Karpas-422 (cell line): ENCODE measurements around the gene FAM98C. TPM values are rescaled to one million over a fixed set of nuclear protein-coding genes. Genes with fewer than 3 reads are reported as not detected.
"Not testable (repeated sequence)": the region's sequence is repeated elsewhere in the genome, so short reads cannot be mapped to it uniquely, and the experiment has no call there.

Source experiments
- DNase-seq: peaks from one replicate; pipeline ENCODE4 v3.0.0-alpha.2; 2015
- H2AFZ ChIP-seq: fragments of 200-600 bp; sonication (generic); 2 replicates; pipeline ENCODE4 v1.6.1; 2014; ENCODE audit warnings: antibody characterized with exemption, low read length, mixed read lengths
- H3K27ac ChIP-seq: fragments of 200-600 bp; sonication (generic); 2 replicates; pipeline ENCODE4 v1.5.1; 2014; ENCODE audit warnings: mild to moderate bottlenecking, low read length, moderate library complexity
- H3K27me3 ChIP-seq: fragments of 200-600 bp; sonication (generic); 2 replicates; pipeline ENCODE4 v1.6.1; 2014; ENCODE audit warnings: low read length, mixed read lengths
- H3K36me3 ChIP-seq: fragments of 200-600 bp; sonication (generic); 2 replicates; pipeline ENCODE4 v1.6.1; 2014; ENCODE audit warnings: low read length, mixed read lengths; ENCODE audit not compliant: insufficient read depth
- H3K4me1 ChIP-seq: fragments of 200-600 bp; sonication (generic); 2 replicates; pipeline ENCODE4 v1.6.1; 2014; ENCODE audit warnings: mild to moderate bottlenecking, low read length, mixed read lengths
- H3K4me2 ChIP-seq: fragments of 200-600 bp; sonication (generic); 2 replicates; pipeline ENCODE4 v1.6.1; 2014; ENCODE audit warnings: low read length, low read depth, mild to moderate bottlenecking; ENCODE audit not compliant: poor library complexity, severe bottlenecking
- H3K4me3 ChIP-seq: fragments of 200-600 bp; sonication (generic); 2 replicates; pipeline ENCODE4 v1.5.1; 2014; ENCODE audit warnings: mild to moderate bottlenecking, antibody characterized with exemption, low read length, mixed read lengths
- H3K79me2 ChIP-seq: fragments of 200-600 bp; sonication (generic); 2 replicates; pipeline ENCODE4 v1.6.1; 2014; ENCODE audit warnings: mild to moderate bottlenecking, low read length, mixed read lengths
- H3K9ac ChIP-seq: fragments of 200-600 bp; sonication (generic); 2 replicates; pipeline ENCODE4 v1.6.0; 2014; ENCODE audit warnings: low read length
- H3K9me2 ChIP-seq: fragments of 200-600 bp; sonication (generic), shearing (Covaris generic); replicated peaks from 2 replicates; pipeline ENCODE4 v1.6.0; 2014; ENCODE audit warnings: mild to moderate bottlenecking, low read length, moderate library complexity; ENCODE audit not compliant: insufficient read depth
- H3K9me3 ChIP-seq: fragments of 300-700, 200-600 bp; sonication (generic); 2 replicates; pipeline ENCODE4 v1.6.1; 2014; ENCODE audit warnings: low read length, mixed read lengths
- H4K20me1 ChIP-seq: fragments of 200-600 bp; sonication (generic); 2 replicates; pipeline ENCODE4 v1.6.1; 2014; ENCODE audit warnings: mild to moderate bottlenecking, antibody characterized with exemption, low read length, low read depth; ENCODE audit not compliant: insufficient read depth
- total RNA-seq: library from RNA; depleted of rRNA; stranded (reverse); fragments of >200 nt; shearing (Covaris generic); gene quantifications from 2 replicates; pipeline ENCODE4 v1.2.3, GENCODE V29; 2014; ENCODE audit warnings: low replicate concordance

Gene FAM98C
- total RNA-seq, 1 experiment from 2014 or later, result 21.4 TPM

GRCh38 chr19:38411041-38411712 lies 8.3 kb downstream of the FAM98C start:
- Histone ChIP-seq H3K27ac (no peak overlapping the region), H3K4me3 (no peak overlapping the region), H3K9me2 (no peaks in the 10 kb centered on the region), H2AFZ (no peak overlapping the region), H3K9ac (no peak overlapping the region), H3K4me2 (no peak overlapping the region), H3K79me2 (no peaks in the 10 kb centered on the region), H3K27me3 (no peaks in the 10 kb centered on the region), H3K9me3 (no peaks in the 10 kb centered on the region), H3K36me3 (no peaks in the 10 kb centered on the region), H4K20me1 (no peaks in the 10 kb centered on the region), H3K4me1 (no peaks in the 10 kb centered on the region)
- DNase-seq, result no peak

- not testable (repeated sequence) for H3K9ac ChIP-seq, H3K27ac ChIP-seq, H3K36me3 ChIP-seq, H3K4me3 ChIP-seq, H3K9me2 ChIP-seq, H3K4me2 ChIP-seq, H2AFZ ChIP-seq, H3K4me1 ChIP-seq, H4K20me1 ChIP-seq, H3K9me3 ChIP-seq, H3K79me2 ChIP-seq, DNase-seq, H3K27me3 ChIP-seq
Observed at GRCh38 chr19:38411898-38412297, 9.0 kb downstream of the FAM98C start.

GRCh38 chr19:38412491-38412890 lies 9.6 kb downstream of the FAM98C start:
- Histone ChIP-seq H3K79me2 (no peaks in the 10 kb centered on the region), H4K20me1 (no peaks in the 10 kb centered on the region), H3K4me3 (no peak overlapping the region), H3K9ac (no peak overlapping the region), H3K9me3 (no peaks in the 10 kb centered on the region), H3K36me3 (no peaks in the 10 kb centered on the region), H2AFZ (no peak overlapping the region), H3K27ac (no peak overlapping the region), H3K9me2 (no peaks in the 10 kb centered on the region), H3K27me3 (no peaks in the 10 kb centered on the region), H3K4me1 (no peaks in the 10 kb centered on the region), H3K4me2 (no peak overlapping the region)
- DNase-seq, result no peak

GRCh38 chr19:38412961-38413360 lies 10.1 kb downstream of the FAM98C start:
- no peaks in the 10 kb centered on the region for H3K36me3 ChIP-seq
- H3K9ac ChIP-seq, result no peak overlapping the region
- H3K9me3 ChIP-seq, result no peaks in the 10 kb centered on the region
- H2AFZ ChIP-seq, result no peak overlapping the region
- no peak for DNase-seq
- no peak overlapping the region for H3K27ac ChIP-seq
- H3K79me2 ChIP-seq, result no peaks in the 10 kb centered on the region
- no peak overlapping the region for H3K4me3 ChIP-seq
- no peaks in the 10 kb centered on the region for H3K9me2 ChIP-seq
- H3K27me3 ChIP-seq, result no peaks in the 10 kb centered on the region
- H3K4me2 ChIP-seq, result no peak overlapping the region
- no peaks in the 10 kb centered on the region for H4K20me1 ChIP-seq
- H3K4me1 ChIP-seq, result peaks cover 2% of the 10 kb centered on the region; the same call in 1 of the 2 replicates

- no peak for DNase-seq
Observed at GRCh38 chr19:38413416-38413815, 10.5 kb downstream of the FAM98C start.

GRCh38 chr19:38417146-38417543 lies 14.3 kb downstream of the FAM98C start:
- Histone ChIP-seq H3K9me2 (no peaks in the 10 kb centered on the region), H3K79me2 (no peaks in the 10 kb centered on the region), H3K9me3 (no peaks in the 10 kb centered on the region), H3K4me1 (peaks cover 4% of the 10 kb centered on the region; the same call in 1 of the 2 replicates), H3K9ac (no peak overlapping the region), H3K27ac (no peak overlapping the region), H3K36me3 (no peaks in the 10 kb centered on the region), H3K4me3 (no peak overlapping the region), H3K4me2 (peak overlapping the region; percentile 56), H3K27me3 (no peaks in the 10 kb centered on the region), H4K20me1 (no peaks in the 10 kb centered on the region), H2AFZ (no peak overlapping the region)
- DNase-seq, result no peak

More at GRCh38 chr19:38413416-38413815, 10.5 kb downstream of the FAM98C start:
- Histone ChIP-seq H3K9me2 (no peaks in the 10 kb centered on the region), H3K4me1 (peaks cover 4% of the 10 kb centered on the region; the same call in 1 of the 2 replicates), H4K20me1 (no peaks in the 10 kb centered on the region), H3K4me3 (no peak overlapping the region), H2AFZ (no peak overlapping the region), H3K27me3 (no peaks in the 10 kb centered on the region), H3K79me2 (no peaks in the 10 kb centered on the region), H3K36me3 (no peaks in the 10 kb centered on the region), H3K4me2 (no peak overlapping the region), H3K9ac (no peak overlapping the region), H3K27ac (no peak overlapping the region), H3K9me3 (no peaks in the 10 kb centered on the region)

- Histone ChIP-seq H3K79me2 (no peaks in the 10 kb centered on the region), H3K36me3 (no peaks in the 10 kb centered on the region), H3K4me1 (peaks cover 4% of the 10 kb centered on the region; the same call in 1 of the 2 replicates), H3K9me2 (no peaks in the 10 kb centered on the region), H4K20me1 (no peaks in the 10 kb centered on the region), H3K9me3 (no peaks in the 10 kb centered on the region), H3K4me3 (peak overlapping the region; percentile 34; the same call in 1 of the 2 replicates), H3K27me3 (no peaks in the 10 kb centered on the region), H3K27ac (no peak overlapping the region), H3K9ac (no peak overlapping the region), H3K4me2 (peak overlapping the region; percentile 56), H2AFZ (no peak overlapping the region)
- peak; percentile 85 for DNase-seq
Observed at GRCh38 chr19:38417544-38418506, 14.9 kb downstream of the FAM98C start.

GRCh38 chr19:38420935-38421334 lies 18.0 kb downstream of the FAM98C start:
- DNase-seq, result no peak
- no peak overlapping the region for H3K4me3 ChIP-seq
- no peaks in the 10 kb centered on the region for H3K27me3 ChIP-seq
- H3K36me3 ChIP-seq, result no peaks in the 10 kb centered on the region
- no peak overlapping the region for H2AFZ ChIP-seq
- H3K9me3 ChIP-seq, result no peaks in the 10 kb centered on the region
- no peak overlapping the region for H3K4me2 ChIP-seq
- H3K9ac ChIP-seq, result no peak overlapping the region
- no peaks in the 10 kb centered on the region for H3K79me2 ChIP-seq
- no peak overlapping the region for H3K27ac ChIP-seq
- H3K9me2 ChIP-seq, result no peaks in the 10 kb centered on the region
- peaks cover 4% of the 10 kb centered on the region; the same call in 1 of the 2 replicates for H3K4me1 ChIP-seq
- H4K20me1 ChIP-seq, result no peaks in the 10 kb centered on the region
